HepG2 (cell line): Measurements from ENCODE around the gene PIP5K1A. TPM values are rescaled to one million over a fixed set of nuclear protein-coding genes. Genes with fewer than 3 reads are reported as not detected.

ENCODE experiments used
- ELF1 ChIP-seq: sonication (generic); formaldehyde crosslinking; IDR thresholded peaks from 2 replicates; pipeline ENCODE4 v1.4.0; 2020; ENCODE audit warnings: missing genetic modification reagents
- GFI1 ChIP-seq: sonication (generic); formaldehyde crosslinking; IDR thresholded peaks from 2 replicates; pipeline ENCODE4 v1.5.0; 2020; ENCODE audit warnings: missing genetic modification reagents, mild to moderate bottlenecking, borderline replicate concordance
- HDAC1 ChIP-seq: sonication (generic); formaldehyde crosslinking; IDR thresholded peaks from 2 replicates; pipeline ENCODE4 v1.5.1; 2020; ENCODE audit warnings: mild to moderate bottlenecking, missing genetic modification reagents
- HHEX ChIP-seq: IDR thresholded peaks from 2 replicates; pipeline ENCODE4 v1.6.1; 2016; ENCODE audit warnings: control low read depth
- NFE2L1 ChIP-seq: sonication (generic); formaldehyde crosslinking; IDR thresholded peaks from 2 replicates; pipeline ENCODE4 v1.4.0; 2020; ENCODE audit warnings: missing genetic modification reagents, mild to moderate bottlenecking, borderline replicate concordance
- NFIB ChIP-seq: sonication (generic); formaldehyde crosslinking; IDR thresholded peaks from 2 replicates; pipeline ENCODE4 v1.9.0; 2021; ENCODE audit warnings: missing genetic modification reagents, mild to moderate bottlenecking, borderline replicate concordance
- NR3C1 ChIP-seq: sonication (generic); formaldehyde crosslinking; IDR thresholded peaks from 2 replicates; pipeline ENCODE4 v1.4.0; 2020; ENCODE audit warnings: missing genetic modification reagents
- RFX3 ChIP-seq: IDR thresholded peaks from 2 replicates; pipeline ENCODE4 v1.6.1; 2016; ENCODE audit warnings: missing biosample characterization, missing genetic modification reagents
- SOX5 ChIP-seq: IDR thresholded peaks from 2 replicates; pipeline ENCODE4 v1.6.1; 2016; ENCODE audit warnings: borderline replicate concordance
- STAG1 ChIP-seq: sonication (generic); formaldehyde crosslinking; IDR thresholded peaks from 2 replicates; pipeline ENCODE4 v1.4.0; 2020; ENCODE audit warnings: missing genetic modification reagents
- TAF1 ChIP-seq: sonication (generic); formaldehyde crosslinking; IDR thresholded peaks from 2 replicates; pipeline ENCODE4 v1.4.0; 2020; ENCODE audit warnings: missing genetic modification reagents
- ZNF136 ChIP-seq: sonication (generic); formaldehyde crosslinking; IDR thresholded peaks from 2 replicates; pipeline ENCODE4 v1.8.1; 2022; ENCODE audit warnings: low read depth, mild to moderate bottlenecking, moderate library complexity, missing genetic modification reagents
- polyA plus RNA-seq, 8 experiments: library from polyadenylated mRNA; depleted of rRNA in 3 of 8; stranded (reverse) in 7 of 8; unstranded in 1 of 8; fragments of >200 nt; fragmentation: Illumina TruSeq in 4 of 8; extraction: Trizol in 4 of 8; gene quantifications; 2 replicates each; pipeline versions ENCODE4 v1.2.1 to v1.2.3, GENCODE V29; 2011 to 2016; ENCODE audit warnings: low read depth in 4 of 8, missing spikeins in 1 of 8, mixed read lengths in 1 of 8; ENCODE audit not compliant: insufficient read depth in 1 of 8
- total RNA-seq, 5 experiments: library from RNA; depleted of rRNA; stranded (reverse); fragments of >200 nt; fragmentation: Illumina TruSeq; extraction: Trizol; gene quantifications; 2 replicates each; pipeline ENCODE4 v1.2.3, GENCODE V29; 2016; ENCODE audit warnings: low read depth in 1 of 5
- TF ChIP-seq, protein P1 (sequence below): IDR thresholded peaks from 2 replicates; pipeline ENCODE4 v1.6.1; 2016; ENCODE audit warnings: low read depth
- TF ChIP-seq, protein P2 (sequence below): sonication (generic); formaldehyde crosslinking; IDR thresholded peaks from 2 replicates; pipeline ENCODE4 v1.4.0; 2020; ENCODE audit warnings: missing genetic modification reagents
- TF ChIP-seq, protein P3 (sequence below): sonication (generic); formaldehyde crosslinking; IDR thresholded peaks from 2 replicates; pipeline ENCODE4 v1.4.0; 2020; ENCODE audit warnings: missing genetic modification reagents, borderline replicate concordance

Gene PIP5K1A
- total and polyA plus RNA-seq, 2 of the 13 experiments (the other 11 are each of a cell fraction or from before 2014, with no cell fraction given): 45.3 to 65.1 TPM

DNA sequence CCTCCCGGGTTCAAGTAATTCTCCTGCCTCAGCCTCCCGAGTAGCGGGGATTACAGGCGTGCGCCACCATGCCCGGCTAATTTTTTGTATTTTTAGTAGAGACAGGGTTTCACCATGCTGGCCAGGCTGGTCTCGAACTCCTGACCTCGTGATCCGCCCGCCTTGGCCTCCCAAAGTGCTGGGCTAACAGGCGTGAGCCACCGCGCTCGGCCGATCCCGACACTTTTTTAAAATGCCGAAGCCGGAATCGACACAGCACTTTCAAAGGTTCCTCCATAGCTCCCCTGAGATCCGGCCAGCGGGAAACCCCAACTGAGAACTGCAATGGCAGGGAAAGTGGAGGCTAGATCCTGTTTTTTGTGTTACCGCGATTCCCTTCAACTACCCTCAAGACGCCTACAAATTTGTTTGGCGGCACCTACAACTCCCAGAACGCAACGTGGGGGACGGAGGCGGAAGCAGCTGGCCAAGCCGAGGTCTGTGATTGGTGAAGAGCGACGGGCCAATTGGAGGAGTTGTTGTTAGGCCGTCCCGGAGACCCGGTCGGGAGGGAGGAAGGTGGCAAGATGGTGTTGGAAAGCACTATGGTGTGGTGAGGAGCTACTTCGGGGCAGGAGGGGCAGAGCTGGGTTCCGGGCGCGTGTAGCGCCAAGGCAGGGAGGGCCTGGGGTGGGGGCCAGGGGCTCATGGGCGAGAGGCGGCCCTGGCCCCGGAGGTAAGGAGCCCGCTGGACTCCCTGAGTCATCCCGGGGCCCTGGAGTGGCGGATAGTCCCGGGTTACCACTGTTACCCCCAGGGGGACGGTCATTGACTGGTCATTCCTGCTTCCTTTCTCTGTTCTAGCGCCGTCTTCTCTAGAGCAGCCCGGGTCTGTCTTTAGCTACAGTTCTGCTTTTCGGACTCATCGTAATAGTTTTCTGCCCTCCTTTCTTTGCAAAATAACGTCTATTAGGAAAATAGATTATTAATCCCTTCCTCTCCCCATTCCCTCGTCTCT is 56.2 kb downstream of the PIP5K1A start, which contains the start of gene PSMD4 (continued):
- TF ChIP-seq RFX3 (CRISPR knock-in tag) (no peak), SOX5 (CRISPR knock-in tag) (no peak), HHEX (CRISPR knock-in tag) (no peak), GFI1 (CRISPR knock-in tag) (peak; percentile 54; the same call in 1 of the 2 replicates), NFIB (CRISPR knock-in tag) (no peak), TAF1 (CRISPR knock-in tag) (peak; percentile 85), NFE2L1 (CRISPR knock-in tag) (peak; percentile 94; the same call in 1 of the 2 replicates), ELF1 (CRISPR knock-in tag) (peak; percentile 99), ZNF136 (no peak), STAG1 (CRISPR knock-in tag) (no peak), NR3C1 (CRISPR knock-in tag) (no peak), HDAC1 (CRISPR knock-in tag) (peak; percentile 78)
- TF ChIP-seq, protein P1, sequence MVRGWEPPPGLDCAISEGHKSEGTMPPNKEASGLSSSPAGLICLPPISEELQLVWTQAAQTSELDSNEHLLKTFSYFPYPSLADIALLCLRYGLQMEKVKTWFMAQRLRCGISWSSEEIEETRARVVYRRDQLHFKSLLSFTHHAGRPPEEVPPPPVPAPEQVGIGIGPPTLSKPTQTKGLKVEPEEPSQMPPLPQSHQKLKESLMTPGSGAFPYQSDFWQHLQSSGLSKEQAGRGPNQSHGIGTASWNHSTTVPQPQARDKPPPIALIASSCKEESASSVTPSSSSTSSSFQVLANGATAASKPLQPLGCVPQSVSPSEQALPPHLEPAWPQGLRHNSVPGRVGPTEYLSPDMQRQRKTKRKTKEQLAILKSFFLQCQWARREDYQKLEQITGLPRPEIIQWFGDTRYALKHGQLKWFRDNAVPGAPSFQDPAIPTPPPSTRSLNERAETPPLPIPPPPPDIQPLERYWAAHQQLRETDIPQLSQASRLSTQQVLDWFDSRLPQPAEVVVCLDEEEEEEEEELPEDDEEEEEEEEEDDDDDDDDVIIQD: no peak; the same call in 1 of the 2 replicates
- TF ChIP-seq, protein P2, sequence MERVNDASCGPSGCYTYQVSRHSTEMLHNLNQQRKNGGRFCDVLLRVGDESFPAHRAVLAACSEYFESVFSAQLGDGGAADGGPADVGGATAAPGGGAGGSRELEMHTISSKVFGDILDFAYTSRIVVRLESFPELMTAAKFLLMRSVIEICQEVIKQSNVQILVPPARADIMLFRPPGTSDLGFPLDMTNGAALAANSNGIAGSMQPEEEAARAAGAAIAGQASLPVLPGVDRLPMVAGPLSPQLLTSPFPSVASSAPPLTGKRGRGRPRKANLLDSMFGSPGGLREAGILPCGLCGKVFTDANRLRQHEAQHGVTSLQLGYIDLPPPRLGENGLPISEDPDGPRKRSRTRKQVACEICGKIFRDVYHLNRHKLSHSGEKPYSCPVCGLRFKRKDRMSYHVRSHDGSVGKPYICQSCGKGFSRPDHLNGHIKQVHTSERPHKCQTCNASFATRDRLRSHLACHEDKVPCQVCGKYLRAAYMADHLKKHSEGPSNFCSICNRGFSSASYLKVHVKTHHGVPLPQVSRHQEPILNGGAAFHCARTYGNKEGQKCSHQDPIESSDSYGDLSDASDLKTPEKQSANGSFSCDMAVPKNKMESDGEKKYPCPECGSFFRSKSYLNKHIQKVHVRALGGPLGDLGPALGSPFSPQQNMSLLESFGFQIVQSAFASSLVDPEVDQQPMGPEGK: peak; percentile 39; the same call in 1 of the 2 replicates
- TF ChIP-seq, protein P3, sequence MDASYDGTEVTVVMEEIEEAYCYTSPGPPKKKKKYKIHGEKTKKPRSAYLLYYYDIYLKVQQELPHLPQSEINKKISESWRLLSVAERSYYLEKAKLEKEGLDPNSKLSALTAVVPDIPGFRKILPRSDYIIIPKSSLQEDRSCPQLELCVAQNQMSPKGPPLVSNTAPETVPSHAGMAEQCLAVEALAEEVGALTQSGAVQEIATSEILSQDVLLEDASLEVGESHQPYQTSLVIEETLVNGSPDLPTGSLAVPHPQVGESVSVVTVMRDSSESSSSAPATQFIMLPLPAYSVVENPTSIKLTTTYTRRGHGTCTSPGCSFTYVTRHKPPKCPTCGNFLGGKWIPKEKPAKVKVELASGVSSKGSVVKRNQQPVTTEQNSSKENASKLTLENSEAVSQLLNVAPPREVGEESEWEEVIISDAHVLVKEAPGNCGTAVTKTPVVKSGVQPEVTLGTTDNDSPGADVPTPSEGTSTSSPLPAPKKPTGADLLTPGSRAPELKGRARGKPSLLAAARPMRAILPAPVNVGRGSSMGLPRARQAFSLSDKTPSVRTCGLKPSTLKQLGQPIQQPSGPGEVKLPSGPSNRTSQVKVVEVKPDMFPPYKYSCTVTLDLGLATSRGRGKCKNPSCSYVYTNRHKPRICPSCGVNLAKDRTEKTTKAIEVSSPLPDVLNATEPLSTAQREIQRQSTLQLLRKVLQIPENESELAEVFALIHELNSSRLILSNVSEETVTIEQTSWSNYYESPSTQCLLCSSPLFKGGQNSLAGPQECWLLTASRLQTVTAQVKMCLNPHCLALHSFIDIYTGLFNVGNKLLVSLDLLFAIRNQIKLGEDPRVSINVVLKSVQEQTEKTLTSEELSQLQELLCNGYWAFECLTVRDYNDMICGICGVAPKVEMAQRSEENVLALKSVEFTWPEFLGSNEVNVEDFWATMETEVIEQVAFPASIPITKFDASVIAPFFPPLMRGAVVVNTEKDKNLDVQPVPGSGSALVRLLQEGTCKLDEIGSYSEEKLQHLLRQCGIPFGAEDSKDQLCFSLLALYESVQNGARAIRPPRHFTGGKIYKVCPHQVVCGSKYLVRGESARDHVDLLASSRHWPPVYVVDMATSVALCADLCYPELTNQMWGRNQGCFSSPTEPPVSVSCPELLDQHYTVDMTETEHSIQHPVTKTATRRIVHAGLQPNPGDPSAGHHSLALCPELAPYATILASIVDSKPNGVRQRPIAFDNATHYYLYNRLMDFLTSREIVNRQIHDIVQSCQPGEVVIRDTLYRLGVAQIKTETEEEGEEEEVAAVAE (CRISPR knock-in tag): peak; percentile 100
